ENCODE results near the gene TRAPPC12.

GRCh38 chr2:3433776-3434400, 54.4 kb downstream of the TRAPPC12 start:
- TF ChIP-seq EZH2 (IDR thresholded peaks at IDR 0.05; ENCODE audit: low read length, unreplicated experiment), result no peak
- no peak for TF ChIP-seq CTCF (conservative IDR thresholded peaks at IDR 0.05; ENCODE audit: low read depth, low read length)

Measured in PC-3 (cell line).